Astrocyte of the spinal cord (primary cell): ENCODE data around the gene NTNG1.

Experiments
- DNase-seq: peaks from one replicate; pipeline ENCODE4 v3.0.0; 2011; ENCODE audit warnings: low read depth, low spot score
- H3K4me3 ChIP-seq: 2 replicates; pipeline ENCODE4 v1.5.1; 2011; ENCODE audit warnings: low read depth, mild to moderate bottlenecking, low read length, moderate library complexity
- in situ Hi-C: cut with HindIII; loops from 2 replicates; pipeline ENCODE4 v1.10.0; 2017; ENCODE audit warnings: low sequenced_read_pairs
- TF ChIP-seq, protein P1 (sequence below): IDR thresholded peaks from 2 replicates; pipeline ENCODE4 v1.5.1; 2012; ENCODE audit warnings: low read depth, mild to moderate bottlenecking, low read length, inconsistent platforms

The NTNG1 gene

DNA sequence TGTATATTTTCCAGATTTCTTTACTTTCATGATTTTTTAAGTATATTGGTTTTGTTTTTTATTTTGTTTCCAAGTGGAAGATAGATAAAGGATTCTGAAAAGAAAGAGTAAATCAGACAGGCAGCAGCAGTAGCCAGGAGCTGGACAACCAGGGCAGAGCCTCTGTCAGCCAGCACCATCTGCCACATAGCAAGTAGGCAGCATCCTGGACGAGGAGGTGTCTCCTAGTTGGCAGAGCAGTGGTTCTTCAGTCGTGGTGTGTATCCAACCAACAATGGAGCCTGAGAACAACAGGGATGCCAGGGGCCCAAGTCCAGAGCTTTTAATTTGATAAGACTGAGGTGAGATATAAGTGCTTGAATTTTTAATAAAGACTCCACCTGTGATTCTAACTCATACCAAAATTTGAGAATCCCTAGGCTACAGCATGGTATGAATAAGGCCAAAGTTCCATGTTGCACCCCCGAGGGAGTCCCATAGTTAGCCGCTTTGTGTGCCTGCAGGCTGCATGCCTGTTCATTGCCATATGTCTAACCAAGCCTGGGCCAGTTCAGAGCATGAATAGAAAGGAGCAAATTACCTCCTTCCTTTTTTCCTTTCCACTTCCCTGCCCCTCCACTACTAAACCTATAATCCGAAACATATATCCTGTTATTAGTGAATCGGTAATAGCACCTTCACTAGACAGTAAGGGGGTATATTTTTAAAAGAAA lies 153.2 kb downstream of the NTNG1 start:
- H3K4me3 ChIP-seq = no peak overlapping the region
- DNase-seq = no peak
- TF ChIP-seq, protein P1, sequence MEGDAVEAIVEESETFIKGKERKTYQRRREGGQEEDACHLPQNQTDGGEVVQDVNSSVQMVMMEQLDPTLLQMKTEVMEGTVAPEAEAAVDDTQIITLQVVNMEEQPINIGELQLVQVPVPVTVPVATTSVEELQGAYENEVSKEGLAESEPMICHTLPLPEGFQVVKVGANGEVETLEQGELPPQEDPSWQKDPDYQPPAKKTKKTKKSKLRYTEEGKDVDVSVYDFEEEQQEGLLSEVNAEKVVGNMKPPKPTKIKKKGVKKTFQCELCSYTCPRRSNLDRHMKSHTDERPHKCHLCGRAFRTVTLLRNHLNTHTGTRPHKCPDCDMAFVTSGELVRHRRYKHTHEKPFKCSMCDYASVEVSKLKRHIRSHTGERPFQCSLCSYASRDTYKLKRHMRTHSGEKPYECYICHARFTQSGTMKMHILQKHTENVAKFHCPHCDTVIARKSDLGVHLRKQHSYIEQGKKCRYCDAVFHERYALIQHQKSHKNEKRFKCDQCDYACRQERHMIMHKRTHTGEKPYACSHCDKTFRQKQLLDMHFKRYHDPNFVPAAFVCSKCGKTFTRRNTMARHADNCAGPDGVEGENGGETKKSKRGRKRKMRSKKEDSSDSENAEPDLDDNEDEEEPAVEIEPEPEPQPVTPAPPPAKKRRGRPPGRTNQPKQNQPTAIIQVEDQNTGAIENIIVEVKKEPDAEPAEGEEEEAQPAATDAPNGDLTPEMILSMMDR = no peak
- in situ Hi-C loops = no loop called here

DNA sequence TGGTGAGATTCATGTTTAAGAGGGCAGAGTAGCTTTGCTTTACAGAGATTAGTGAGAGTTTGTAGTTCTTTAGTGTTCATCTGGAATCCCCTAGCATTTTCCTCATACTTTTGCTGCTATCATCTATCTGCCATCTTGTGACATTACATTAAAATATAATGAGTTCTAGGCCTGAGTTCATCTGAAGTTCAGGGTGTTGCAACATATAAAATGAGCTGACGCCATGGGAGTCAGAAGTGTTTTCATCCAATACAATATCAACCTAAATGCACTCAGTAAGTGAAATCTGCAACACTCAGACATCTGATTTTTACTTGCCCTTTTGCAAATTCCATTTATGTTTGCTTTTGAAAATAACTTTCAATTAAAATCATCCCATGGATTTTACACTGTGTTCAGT lies 153.8 kb downstream of the NTNG1 start:
- DNase-seq = no peak
- no peak overlapping the region for H3K4me3 ChIP-seq
- TF ChIP-seq, protein P1 = no peak
- in situ Hi-C loops = no loop called here

DNA sequence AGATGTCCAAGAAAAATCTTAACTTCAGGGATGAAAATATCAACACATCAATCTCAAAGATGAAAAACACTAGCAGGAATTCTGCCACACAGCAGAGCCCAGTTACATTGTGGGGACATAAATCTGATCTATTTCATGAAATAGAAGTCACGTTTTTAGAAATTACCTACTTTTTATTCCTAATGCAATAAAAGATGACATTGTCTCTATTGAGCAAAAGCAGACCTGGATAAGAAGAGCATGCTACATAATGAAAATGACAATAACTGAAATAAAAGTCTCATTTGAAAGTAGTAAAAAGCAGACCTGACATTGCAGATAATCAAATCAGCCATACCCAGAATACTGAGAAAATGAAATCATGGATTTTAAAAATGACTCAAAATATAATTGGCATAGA lies 156.8 kb downstream of the NTNG1 start:
- no peak for DNase-seq
- no peak overlapping the region for H3K4me3 ChIP-seq
- in situ Hi-C loops = no loop called here
- TF ChIP-seq, protein P1 = no peak

DNA sequence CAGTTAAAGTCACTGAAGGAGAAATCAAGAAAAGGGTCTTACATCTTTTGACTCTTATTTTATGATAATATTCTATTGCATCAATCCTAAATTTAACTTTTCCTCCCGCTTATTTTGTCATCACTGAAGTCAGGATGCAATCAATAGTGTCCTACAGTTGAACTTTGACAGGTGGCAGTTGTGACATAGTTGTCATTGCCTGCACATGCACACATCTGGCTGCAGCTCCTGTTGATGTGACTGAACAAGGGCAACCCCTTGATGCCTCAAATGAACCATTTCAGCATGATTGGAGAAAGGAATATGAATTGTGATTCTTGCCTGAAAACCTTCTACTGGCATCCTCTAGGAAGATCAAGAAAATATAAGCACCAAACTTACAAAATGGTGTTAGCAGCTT lies 157.7 kb downstream of the NTNG1 start:
- DNase-seq = no peak
- no peak overlapping the region for H3K4me3 ChIP-seq
- TF ChIP-seq, protein P1 = no peak
- in situ Hi-C loops = no loop called here

DNA sequence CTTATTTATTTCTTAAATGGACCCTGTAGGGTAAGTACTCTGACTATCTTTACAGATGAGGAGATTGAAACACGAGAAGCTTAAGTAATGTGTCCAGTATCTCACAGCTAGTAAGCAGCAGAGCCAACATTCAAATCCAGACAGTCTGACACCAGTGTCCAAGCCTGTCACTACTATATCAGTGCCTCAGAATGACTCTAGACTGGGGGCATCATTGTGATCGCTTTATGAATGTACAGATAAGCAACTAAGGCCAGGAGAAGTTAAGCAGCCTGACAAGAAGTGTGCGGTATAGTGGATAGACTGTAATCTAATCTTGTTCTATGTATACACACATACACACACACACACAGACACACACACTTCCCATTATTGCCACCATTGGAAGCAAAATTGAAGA lies 158.7 kb downstream of the NTNG1 start:
- in situ Hi-C loops = no loop called here
- no peak for DNase-seq
- no peak overlapping the region for H3K4me3 ChIP-seq
- TF ChIP-seq, protein P1 = no peak

DNA sequence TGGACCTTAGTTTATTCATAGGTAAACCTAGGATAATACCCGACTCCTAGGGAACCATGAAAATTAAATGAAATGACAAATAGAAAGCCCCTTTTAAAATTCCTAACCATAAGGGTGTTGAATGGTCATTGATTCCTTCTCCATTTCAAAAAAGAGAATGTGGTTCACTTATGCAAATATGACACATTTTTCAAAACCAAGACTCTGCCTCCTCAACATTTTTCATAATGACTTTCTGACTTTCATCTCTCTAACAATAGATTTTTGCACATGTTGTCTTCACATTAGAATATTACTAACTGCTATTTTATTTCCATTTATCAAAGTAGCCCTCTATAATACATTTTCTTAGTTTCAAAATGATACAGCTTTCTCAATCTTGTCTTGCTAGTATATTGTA lies 169.1 kb downstream of the NTNG1 start:
- TF ChIP-seq, protein P1 = no peak
- in situ Hi-C loops = no loop called here
- no peak for DNase-seq
- H3K4me3 ChIP-seq = no peak overlapping the region
